Upper lobe of right lung (tissue), 1 donor: ENCODE measurements around the gene IKBKG. TPM values are rescaled to one million over a fixed set of nuclear protein-coding genes. Genes with fewer than 3 reads are reported as not detected.

ENCODE experiments used
- ATAC-seq: fragments of 200-7000 bp; cut with Tn5 transposase; one replicate; pipeline ENCODE4 v1.9.1; 2020; ENCODE audit warnings: mild to moderate bottlenecking, moderate library complexity
- DNase-seq: peaks from one replicate; pipeline ENCODE4 v3.0.0-alpha.2; 2020
- H3K27ac ChIP-seq: fragments of 200-600 bp; one replicate; pipeline ENCODE4 v1.8.0; 2022
- H3K27me3 ChIP-seq: fragments of 200-600 bp; one replicate; pipeline ENCODE4 v1.8.0; 2022; ENCODE audit warnings: mild to moderate bottlenecking
- H3K36me3 ChIP-seq: fragments of 200-600 bp; one replicate; pipeline ENCODE4 v1.8.0; 2022
- H3K4me1 ChIP-seq: fragments of 200-600 bp; one replicate; pipeline ENCODE4 v1.8.0; 2022
- H3K4me3 ChIP-seq: fragments of 200-600 bp; one replicate; pipeline ENCODE4 v1.8.0; 2022; ENCODE audit warnings: mild to moderate bottlenecking
- H3K9me3 ChIP-seq: fragments of 200-600 bp; one replicate; pipeline ENCODE4 v1.8.0; 2022
- intact Hi-C: fragments of 100-400 bp; cut with DNase I; formaldehyde crosslinking; loops from one replicate; pipeline ENCODE4 v1.11.0; 2022
- total RNA-seq: library from RNA; stranded (reverse); fragmentation: NEBNext Ultra II Directional; extraction: Animal tissue kit (Norgen Biotek cat#: 25700); gene quantifications from one replicate; pipeline ENCODE4 v1.2.1, GENCODE V29; 2021
- TF ChIP-seq, protein P1 (sequence below): fragments of 200-600 bp; IDR thresholded peaks from one replicate; pipeline ENCODE4 v1.8.0; 2022; ENCODE audit warnings: antibody characterized with exemption
- donor health status: DM: no; HTN: yes; CAD: no; lungs with severe emphysema.

IKBKG gene
- total RNA-seq, 1 donor from 2014 or later = 33.4 TPM

DNA sequence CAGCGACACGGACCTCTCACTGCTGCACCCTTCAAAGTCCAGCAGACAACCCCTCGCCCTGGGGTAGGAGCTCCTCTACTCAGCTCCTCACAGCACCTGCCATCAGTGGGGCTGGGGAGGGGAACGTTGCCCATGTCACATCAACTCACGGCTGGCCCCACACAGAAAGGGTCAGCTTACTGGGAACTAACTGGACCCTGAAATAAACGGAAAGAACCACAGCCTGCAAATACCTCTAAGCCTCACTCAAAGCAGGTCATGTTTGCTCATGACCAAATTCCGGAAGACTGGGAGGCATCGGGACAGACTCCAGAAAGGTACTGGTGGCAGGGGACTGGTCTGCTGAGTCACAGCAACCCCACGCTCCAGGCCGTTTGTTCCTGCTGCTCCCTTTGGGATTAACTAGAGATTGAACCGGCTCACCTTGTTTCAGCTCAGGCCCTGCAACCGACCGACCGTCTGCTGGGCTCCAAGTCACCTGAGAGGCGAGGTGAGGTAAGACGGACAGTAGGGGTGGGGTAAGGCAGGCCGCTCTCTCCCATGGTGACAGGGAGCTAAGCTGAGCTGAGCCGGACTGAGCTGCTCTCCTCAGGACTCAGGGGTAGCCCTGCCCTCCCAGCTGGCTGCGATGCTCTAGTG is 6.4 kb upstream of the IKBKG start:
- ATAC-seq (peak; percentile 66), DNase-seq (peak; percentile 79)
- H3K36me3 ChIP-seq = no peaks in the 10 kb centered on the region
- H3K4me1 ChIP-seq = peaks cover 16% of the 10 kb centered on the region
- H3K27me3 ChIP-seq = no peaks in the 10 kb centered on the region
- intact Hi-C loops = no loop called here
- peak overlapping the region; percentile 83 for H3K27ac ChIP-seq
- no peaks in the 10 kb centered on the region for H3K9me3 ChIP-seq
- H3K4me3 ChIP-seq = no peak overlapping the region
- TF ChIP-seq, protein P1, sequence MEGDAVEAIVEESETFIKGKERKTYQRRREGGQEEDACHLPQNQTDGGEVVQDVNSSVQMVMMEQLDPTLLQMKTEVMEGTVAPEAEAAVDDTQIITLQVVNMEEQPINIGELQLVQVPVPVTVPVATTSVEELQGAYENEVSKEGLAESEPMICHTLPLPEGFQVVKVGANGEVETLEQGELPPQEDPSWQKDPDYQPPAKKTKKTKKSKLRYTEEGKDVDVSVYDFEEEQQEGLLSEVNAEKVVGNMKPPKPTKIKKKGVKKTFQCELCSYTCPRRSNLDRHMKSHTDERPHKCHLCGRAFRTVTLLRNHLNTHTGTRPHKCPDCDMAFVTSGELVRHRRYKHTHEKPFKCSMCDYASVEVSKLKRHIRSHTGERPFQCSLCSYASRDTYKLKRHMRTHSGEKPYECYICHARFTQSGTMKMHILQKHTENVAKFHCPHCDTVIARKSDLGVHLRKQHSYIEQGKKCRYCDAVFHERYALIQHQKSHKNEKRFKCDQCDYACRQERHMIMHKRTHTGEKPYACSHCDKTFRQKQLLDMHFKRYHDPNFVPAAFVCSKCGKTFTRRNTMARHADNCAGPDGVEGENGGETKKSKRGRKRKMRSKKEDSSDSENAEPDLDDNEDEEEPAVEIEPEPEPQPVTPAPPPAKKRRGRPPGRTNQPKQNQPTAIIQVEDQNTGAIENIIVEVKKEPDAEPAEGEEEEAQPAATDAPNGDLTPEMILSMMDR = no peak

DNA sequence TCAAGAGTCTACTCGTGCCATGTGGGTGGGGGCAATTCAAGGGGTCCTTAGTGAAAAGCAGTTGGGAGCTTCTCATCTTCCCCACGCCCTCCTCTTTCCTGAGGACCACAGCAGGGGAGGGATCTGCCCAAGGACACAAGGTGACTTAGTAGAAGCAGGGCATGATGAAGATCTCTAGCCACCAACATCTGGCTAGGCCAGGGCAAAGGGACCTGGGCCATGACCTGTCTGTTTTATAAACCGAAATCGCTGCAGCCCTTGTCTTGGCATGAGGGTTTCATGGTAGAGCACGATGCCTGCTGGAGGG is 5.9 kb upstream of the IKBKG start:
- Histone ChIP-seq H3K36me3 (no peaks in the 10 kb centered on the region), H3K4me3 (no peak overlapping the region), H3K4me1 (peaks cover 17% of the 10 kb centered on the region), H3K27me3 (no peaks in the 10 kb centered on the region), H3K9me3 (no peaks in the 10 kb centered on the region), H3K27ac (peak overlapping the region; percentile 83)
- intact Hi-C loops = no loop called here
- no peak for ATAC-seq
- DNase-seq = no peak
- TF ChIP-seq, protein P1 = no peak

DNA sequence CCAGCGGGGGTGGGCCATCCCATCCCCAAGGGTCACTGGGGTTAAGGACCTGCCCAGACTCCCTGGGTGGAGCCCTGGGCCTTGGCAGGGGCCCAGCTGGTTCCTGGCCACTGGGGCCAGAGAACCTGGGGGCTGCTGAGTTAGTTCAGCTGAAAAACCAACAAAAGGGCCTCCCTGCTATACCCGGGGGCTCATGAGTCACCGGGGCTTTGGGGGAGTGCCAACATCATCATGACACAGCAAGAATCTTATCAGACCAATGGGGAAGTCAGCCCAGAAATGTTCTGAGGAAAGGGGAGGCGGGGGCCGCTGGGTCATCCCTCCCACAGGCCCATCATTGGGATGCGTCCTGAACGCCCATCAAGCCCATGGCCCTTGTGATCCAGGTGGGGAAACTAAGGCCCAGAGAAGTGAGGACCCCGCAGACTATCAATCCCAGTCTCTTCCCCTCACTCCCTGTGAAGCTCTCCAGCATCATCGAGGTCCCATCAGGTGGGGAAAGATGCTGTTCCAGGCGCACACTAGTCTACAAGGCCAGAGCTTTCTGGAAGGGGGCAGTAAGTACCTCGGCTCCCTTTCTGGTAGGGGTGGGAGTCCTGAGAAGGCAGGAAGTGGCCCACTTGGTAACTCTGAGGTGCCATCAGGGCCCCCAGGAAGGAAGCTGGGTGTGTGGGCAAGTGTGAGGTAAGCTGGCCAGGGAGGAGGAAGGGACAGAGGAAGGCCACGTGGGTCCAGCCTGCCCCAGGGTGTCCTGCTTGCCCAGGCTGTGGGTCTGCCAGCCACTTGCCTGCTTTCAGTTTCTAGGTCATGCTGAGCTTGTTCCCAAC is 5.3 kb upstream of the IKBKG start:
- peak; percentile 79 for DNase-seq
- TF ChIP-seq, protein P1 = no peak
- ATAC-seq = peak; percentile 35
- no peaks in the 10 kb centered on the region for H3K9me3 ChIP-seq
- peaks cover 17% of the 10 kb centered on the region for H3K4me1 ChIP-seq
- no peaks in the 10 kb centered on the region for H3K36me3 ChIP-seq
- intact Hi-C loops = no loop called here
- H3K27me3 ChIP-seq = no peaks in the 10 kb centered on the region
- peak overlapping the region; percentile 83 for H3K27ac ChIP-seq
- H3K4me3 ChIP-seq = peak overlapping the region; percentile 19

DNA sequence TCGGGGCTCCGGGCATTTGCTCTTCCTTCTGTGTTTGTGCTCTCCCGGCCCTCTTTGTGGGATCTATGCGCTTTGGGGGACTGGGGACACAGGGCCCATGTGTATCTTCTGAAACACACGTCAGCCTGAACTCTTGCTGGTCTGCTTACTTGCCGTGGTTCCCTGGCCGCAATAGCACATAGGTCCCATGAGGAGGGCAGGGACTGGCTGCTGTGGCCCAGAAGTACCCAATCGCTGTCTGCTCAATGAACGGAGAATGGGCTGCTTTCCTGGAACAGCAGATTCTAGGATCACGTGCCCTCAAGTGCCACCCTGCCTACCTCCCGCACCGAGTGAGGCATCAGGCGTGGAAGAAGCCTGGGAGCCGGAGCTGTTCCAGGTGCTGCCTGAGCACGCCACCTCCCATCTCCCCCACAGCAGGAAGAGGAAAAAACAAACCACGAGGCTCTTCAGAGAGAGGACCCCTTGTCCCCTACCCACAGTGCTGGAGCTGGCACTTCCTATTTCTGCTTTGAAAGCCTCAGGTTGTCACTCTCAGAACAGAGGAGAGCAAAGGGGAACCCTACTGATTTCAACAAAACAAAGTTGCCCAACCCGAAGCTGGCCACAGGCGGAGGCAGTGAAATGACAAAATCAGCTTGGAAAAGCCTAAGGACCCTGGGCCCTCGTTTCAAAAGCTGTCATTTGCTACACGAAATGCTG is 4.5 kb upstream of the IKBKG start:
- H3K9me3 ChIP-seq = no peaks in the 10 kb centered on the region
- intact Hi-C loops = no loop called here
- no peaks in the 10 kb centered on the region for H3K27me3 ChIP-seq
- H3K4me3 ChIP-seq = peak overlapping the region; percentile 19
- H3K4me1 ChIP-seq = peaks cover 17% of the 10 kb centered on the region
- DNase-seq = peak; percentile 81
- peak; percentile 21 for ATAC-seq
- peak overlapping the region; percentile 83 for H3K27ac ChIP-seq
- TF ChIP-seq, protein P1 = no peak
- H3K36me3 ChIP-seq = no peaks in the 10 kb centered on the region

DNA sequence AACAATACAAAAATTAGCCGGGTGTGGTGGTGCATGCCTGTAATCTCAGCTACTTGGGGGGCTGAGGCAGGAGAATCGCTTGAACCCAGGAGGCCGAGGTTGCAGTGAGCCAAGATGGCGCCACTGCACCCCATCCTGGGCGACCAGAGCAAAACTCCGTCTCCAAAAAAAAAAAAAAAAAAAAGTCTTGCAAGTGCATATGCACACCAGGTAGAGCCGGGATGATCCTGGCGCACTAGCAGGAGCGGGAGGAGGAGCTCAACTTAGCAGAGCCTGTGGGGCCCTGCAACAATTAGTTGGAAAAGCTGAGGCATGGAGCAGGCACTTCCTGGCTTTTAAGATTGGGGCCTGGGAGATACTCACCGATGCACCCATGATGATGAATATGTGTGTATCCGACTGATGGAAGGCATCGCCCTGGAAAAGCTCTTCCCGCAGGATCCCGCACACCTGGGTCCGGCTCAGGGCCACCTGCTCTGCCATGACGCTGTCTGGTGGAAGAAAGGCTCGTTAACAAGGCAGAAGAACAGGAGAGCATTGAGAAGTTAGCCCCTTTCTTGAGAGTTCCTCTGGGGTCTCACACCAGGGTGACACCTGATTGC is 1.6 kb upstream of the IKBKG start:
- TF ChIP-seq, protein P1 = no peak
- intact Hi-C loops = no loop called here
- DNase-seq = no peak
- Histone ChIP-seq H3K4me3 (peak overlapping the region; percentile 62), H3K27me3 (no peaks in the 10 kb centered on the region), H3K9me3 (no peaks in the 10 kb centered on the region), H3K36me3 (no peaks in the 10 kb centered on the region), H3K4me1 (peaks cover 23% of the 10 kb centered on the region), H3K27ac (peak overlapping the region; percentile 58)
- ATAC-seq = no peak
